HG02852 (cell line): Measurements from ENCODE around the gene ABCC1.
"Not testable (repeated sequence)": the region's sequence is repeated elsewhere in the genome, so short reads cannot be mapped to it uniquely, and the experiment has no call there.

ENCODE experiments used
- ATAC-seq: cut with Tn5 transposase; IDR thresholded peaks from one replicate; pipeline ENCODE4 v1.9.1; 2021; ENCODE audit warnings: mild to moderate bottlenecking, moderate library complexity; ENCODE audit not compliant: unreplicated experiment

Gene ABCC1

DNA sequence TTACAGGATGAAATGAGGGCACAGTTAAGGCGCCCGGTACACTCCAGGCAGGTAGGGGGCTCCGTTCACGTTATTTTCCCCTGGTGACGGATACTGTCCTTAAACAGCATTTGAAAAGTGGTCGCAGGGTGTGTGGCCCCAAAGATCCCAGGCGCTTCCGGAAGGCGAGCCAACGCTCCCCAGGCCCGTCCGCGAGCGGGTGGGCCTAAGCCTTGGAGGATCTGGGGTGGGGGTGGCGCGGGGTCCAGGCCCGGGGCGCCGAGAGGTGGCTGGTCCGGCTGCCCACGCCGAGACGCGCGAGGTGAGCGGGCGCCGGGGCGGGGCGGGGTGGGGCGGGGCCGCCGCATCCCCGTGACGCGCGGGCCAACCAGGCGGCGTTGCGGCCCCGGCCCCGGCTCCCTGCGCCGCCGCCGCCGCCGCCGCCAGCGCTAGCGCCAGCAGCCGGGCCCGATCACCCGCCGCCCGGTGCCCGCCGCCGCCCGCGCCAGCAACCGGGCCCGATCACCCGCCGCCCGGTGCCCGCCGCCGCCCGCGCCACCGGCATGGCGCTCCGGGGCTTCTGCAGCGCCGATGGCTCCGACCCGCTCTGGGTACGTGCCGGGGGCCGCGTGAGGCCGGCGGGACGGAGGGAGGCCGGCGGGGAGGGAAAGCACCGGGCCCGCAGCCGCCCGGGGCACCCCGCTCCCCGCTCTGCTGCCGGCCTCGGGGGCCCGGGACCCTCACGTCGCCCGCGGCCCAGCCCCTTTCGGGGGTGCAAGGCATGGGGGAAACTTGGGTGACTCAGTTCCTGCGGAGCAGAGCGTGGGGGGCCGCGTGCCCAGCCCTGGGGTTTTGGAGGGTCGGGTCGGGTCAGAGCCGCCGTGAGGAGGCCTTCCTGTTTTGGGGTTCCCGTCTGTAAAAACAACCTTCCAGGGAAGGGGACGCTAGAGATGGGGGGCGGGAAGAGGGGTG is at the start of gene ABCC1:
TSS of gene ABCC1 (plus strand) at position 407 of the 951 bp plus-strand sequence. CDS start at position 543, 136 bp downstream.
- peak; percentile 54 for ATAC-seq

DNA sequence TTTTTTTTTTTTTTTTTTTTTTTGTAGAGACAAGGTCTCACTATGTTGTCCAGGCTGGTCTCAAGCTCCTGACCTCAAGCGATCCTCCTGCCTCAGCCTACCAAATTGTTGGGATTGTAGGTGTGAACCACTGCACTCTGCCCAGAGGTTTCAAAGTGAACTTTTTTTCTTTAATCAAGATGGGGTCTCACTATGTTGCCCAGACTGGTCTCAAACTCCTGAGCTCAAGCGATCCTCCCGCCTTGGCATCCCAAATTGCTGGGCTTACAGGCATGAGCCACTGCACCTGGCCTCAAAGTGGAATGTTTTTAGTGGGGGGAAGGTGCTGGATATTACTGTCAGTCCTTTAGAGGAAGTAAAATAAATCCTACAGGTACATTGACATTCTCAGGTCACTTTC is 49.1 kb upstream of the ABCC1 start:
- no peak for ATAC-seq

- no peak for ATAC-seq
Measured at GRCh38 chr16:15900901-15901500, 48.4 kb upstream of the ABCC1 start.

GRCh38 chr16:15903960-15904359 is 45.5 kb upstream of the ABCC1 start:
- ATAC-seq, result no peak

GRCh38 chr16:15906439-15906838 is 43.0 kb upstream of the ABCC1 start:
- no peak for ATAC-seq

- ATAC-seq, result peak; percentile 100
Measured at GRCh38 chr16:15907863-15908478, 41.4 kb upstream of the ABCC1 start.

DNA sequence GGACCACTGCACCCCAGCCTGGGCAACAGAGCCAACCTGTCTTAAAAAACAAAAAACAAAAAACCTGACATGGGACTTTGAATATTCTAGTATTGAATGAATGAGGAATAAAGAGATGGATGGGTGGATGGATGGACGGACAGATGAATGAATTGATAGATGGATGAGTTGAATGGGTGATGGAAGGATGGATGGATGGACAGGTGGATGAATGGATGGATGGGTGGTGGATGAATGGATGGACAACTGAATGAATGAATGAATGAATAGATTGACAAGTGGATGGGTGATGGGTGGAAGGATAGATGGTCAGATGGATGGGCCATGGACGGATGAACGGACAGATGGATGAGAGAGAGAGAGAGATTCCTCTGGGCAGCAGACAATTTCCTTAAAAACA is 38.2 kb upstream of the ABCC1 start:
- ATAC-seq, result no peak

- no peak for ATAC-seq
Measured at GRCh38 chr16:15913046-15913698, 36.2 kb upstream of the ABCC1 start.

- no peak for ATAC-seq
Measured at GRCh38 chr16:15915555-15916081, 33.8 kb upstream of the ABCC1 start.

DNA sequence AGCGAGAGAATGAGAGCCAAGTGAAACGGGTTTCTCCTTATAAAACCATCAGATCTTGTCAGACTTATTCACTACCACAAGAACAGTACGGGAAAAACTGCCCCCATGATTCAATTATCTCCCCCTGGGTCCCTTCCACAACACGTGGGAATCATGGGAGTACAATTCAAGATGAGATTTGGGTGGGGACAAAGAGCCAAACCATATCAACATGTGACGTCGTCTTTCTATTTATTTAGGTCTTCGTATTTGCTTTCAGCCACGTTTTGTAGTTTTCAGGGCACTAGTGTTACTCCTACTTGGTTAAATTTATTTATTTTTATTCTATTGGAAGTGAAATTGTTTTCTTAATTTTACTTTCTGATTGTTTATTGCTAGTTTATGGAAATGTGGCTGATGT is 33.1 kb upstream of the ABCC1 start:
- no peak for ATAC-seq

DNA sequence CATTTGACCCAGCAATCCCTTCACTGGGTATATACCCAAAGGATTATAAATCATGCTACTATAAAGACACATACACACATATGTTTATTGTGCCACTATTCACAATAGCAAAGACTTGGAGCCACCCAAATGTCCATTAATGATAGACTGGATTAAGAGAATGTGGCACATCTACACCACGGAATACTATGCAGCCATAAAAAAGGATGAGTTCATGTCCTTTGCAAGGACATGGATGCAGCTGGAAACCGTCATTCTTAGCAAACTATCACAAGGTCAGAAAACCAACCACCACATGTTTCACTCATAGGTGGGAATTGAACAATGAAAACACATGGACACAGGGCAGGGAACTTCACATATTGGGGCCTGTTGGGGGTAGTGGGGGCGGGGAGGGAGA is 31.1 kb upstream of the ABCC1 start:
- not testable (repeated sequence) for ATAC-seq

- ATAC-seq, result no peak
Measured at GRCh38 chr16:15919331-15919730, 30.1 kb upstream of the ABCC1 start.

DNA sequence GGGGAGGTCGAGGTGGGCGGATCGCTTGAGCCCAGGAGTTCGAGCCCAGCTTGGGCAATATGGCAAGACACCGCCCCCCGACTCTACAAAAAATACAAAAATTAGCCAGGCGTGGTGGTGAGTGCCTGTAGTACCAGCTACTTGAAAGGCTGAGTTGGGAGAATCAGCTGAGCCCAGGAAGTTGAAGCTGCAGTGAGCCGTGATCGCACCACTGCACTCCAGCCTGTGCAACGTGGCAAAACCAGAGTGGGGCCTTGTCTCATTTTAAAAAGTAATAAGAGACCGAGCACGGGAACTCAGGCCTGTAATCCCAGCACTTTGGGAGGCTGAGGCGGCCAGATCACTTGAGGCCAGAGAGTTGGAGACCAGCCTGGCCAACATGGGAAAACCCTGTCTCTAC is 24.4 kb upstream of the ABCC1 start:
- ATAC-seq, result no peak

GRCh38 chr16:15925631-15926030 is 23.8 kb upstream of the ABCC1 start:
- no peak for ATAC-seq

GRCh38 chr16:15928261-15929104 is 20.9 kb upstream of the ABCC1 start:
- ATAC-seq, result no peak

DNA sequence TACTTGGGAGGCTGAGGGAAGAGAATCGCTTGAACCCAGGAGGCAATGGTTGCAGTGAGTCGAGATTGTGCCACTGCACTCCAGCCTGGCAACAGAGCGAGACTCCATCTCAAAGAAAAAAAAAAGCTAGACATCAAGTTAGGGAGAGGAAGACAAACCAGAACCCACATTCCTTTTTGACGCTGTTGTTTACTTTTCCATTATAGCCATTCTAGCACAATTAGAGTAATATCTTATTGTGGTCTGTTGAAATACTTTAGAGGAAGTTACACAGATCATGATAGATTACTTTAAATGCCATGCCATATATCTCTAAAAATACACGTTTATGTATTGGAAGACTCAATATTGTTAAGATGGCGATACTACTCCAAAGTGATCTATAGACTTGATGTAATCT is 16.5 kb upstream of the ABCC1 start:
- no peak for ATAC-seq

- no peak for ATAC-seq
Measured at GRCh38 chr16:15933781-15934180, 15.6 kb upstream of the ABCC1 start.

GRCh38 chr16:15934991-15935390 is 14.4 kb upstream of the ABCC1 start:
- ATAC-seq, result no peak

GRCh38 chr16:15936809-15937208 is 12.6 kb upstream of the ABCC1 start:
- ATAC-seq, result not testable (repeated sequence)
